A549 (cell line): ENCODE results near the gene SLC2A8. TPM values are rescaled to one million over a fixed set of nuclear protein-coding genes. Genes with fewer than 3 reads are reported as not detected.

ENCODE experiments used
- ATAC-seq, 2 experiments: fragments of 200-7000 bp in 1 of 2; fragments of >200 bp in 1 of 2; cut with Nextera tagmentation in 1 of 2; cut with Tn5 transposase in 1 of 2; 3 replicates each; pipeline versions ENCODE4 v1.8.0 to v1.9.1; 2018 to 2020; ENCODE audit warnings: mild to moderate bottlenecking in 1 of 2, moderate library complexity in 1 of 2
- CTCF ChIA-PET: fragments of 300-600 bp; sonication (Branson Sonifier 250); formaldehyde crosslinking; extraction: SDS; loops from one replicate; lab custom pipeline; 2021; ENCODE audit warnings: antibody characterized with exemption, inconsistent platforms; lab: Yijun Ruan, JAX
- POLR2A ChIA-PET: fragments of 350-600 bp; formaldehyde crosslinking; extraction: SDS; loops from one replicate; lab custom pipeline; 2021; ENCODE audit warnings: antibody characterized with exemption, inconsistent platforms; lab: Yijun Ruan, JAX
- DNase-seq, 2 experiments: peaks; one replicate each; pipeline versions ENCODE4 v3.0.0 to v3.0.0-alpha.2; 2011 to 2016; ENCODE audit warnings: low read depth in 1 of 2, low spot score in 1 of 2
- FAIRE-seq: peaks from 2 replicates; lab custom pipeline; 2011; peaks lifted over from hg19 to GRCh38; lab: Jason Lieb, UNC
- H3K27ac ChIP-seq, 2 experiments: fragments of >200 bp; sonication (Bioruptor Twin); formaldehyde crosslinking; 3 replicates each; pipeline ENCODE4 v1.5.1; 2016 to 2017
- H3K4me1 ChIP-seq: fragments of >200 bp; sonication (Bioruptor Twin); formaldehyde crosslinking; 3 replicates; pipeline ENCODE4 v1.6.1; 2016
- H3K4me2 ChIP-seq: fragments of >200 bp; sonication (Bioruptor Twin); formaldehyde crosslinking; 3 replicates; pipeline ENCODE4 v1.6.1; 2016
- H3K4me3 ChIP-seq: fragments of >200 bp; sonication (Bioruptor Twin); formaldehyde crosslinking; 3 replicates; pipeline ENCODE4 v1.5.1; 2016
- H3K9me3 ChIP-seq: fragments of >200 bp; sonication (Bioruptor Twin); formaldehyde crosslinking; 3 replicates; pipeline ENCODE4 v1.6.1; 2016
- ATOH8 ChIP-seq: fragments of 250-450 bp; sonication (Bioruptor Pico); IDR thresholded peaks from 2 replicates; pipeline ENCODE4 v1.5.0; 2020; ENCODE audit warnings: low read depth, mild to moderate bottlenecking, moderate library complexity
- CBX2 ChIP-seq: fragments of 200-600 bp; sonication (generic); IDR thresholded peaks from 2 replicates; pipeline ENCODE4 v1.6.1; 2016; ENCODE audit warnings: low read depth, mild to moderate bottlenecking, borderline replicate concordance
- CEBPB ChIP-seq, 2 experiments: fragments of >200 bp in 1 of 2; sonication (Bioruptor Twin) in 1 of 2; formaldehyde crosslinking in 1 of 2; IDR thresholded peaks; 2 replicates each; pipeline ENCODE4 v1.6.1; 2012 to 2016
- CHD2 ChIP-seq: fragments of 150-350 bp; IDR thresholded peaks from 2 replicates; pipeline ENCODE4 v1.6.1; 2014; ENCODE audit warnings: low read length; ENCODE audit not compliant: partially characterized antibody
- CHD4 ChIP-seq: fragments of 200-600 bp; sonication (generic); IDR thresholded peaks from 2 replicates; pipeline ENCODE4 v1.6.1; 2016; ENCODE audit warnings: antibody characterized with exemption, mild to moderate bottlenecking, borderline replicate concordance
- CTCF ChIP-seq: fragments of >200 bp; sonication (Bioruptor Twin); formaldehyde crosslinking; IDR thresholded peaks from 3 replicates; pipeline ENCODE4 v1.5.1; 2016
- E2F6 ChIP-seq: IDR thresholded peaks from 2 replicates; pipeline ENCODE4 v1.6.1; 2012; ENCODE audit warnings: low read depth, borderline replicate concordance
- ELK1 ChIP-seq: fragments of 150-350 bp; IDR thresholded peaks from 2 replicates; pipeline ENCODE4 v1.6.1; 2014; ENCODE audit warnings: low read depth, mild to moderate bottlenecking, low read length
- EP300 ChIP-seq, 2 experiments: fragments of >200 bp; sonication (Bioruptor Twin); formaldehyde crosslinking; IDR thresholded peaks; 2 replicates in 1 of 2; 3 replicates in 1 of 2; pipeline ENCODE4 v1.6.1; 2016 to 2017
- FOSB ChIP-seq: fragments of 250-450 bp; sonication (Bioruptor Pico); IDR thresholded peaks from 2 replicates; pipeline ENCODE4 v1.5.0; 2020; ENCODE audit warnings: mild to moderate bottlenecking, moderate library complexity
- GATA3 ChIP-seq: IDR thresholded peaks from 2 replicates; pipeline ENCODE4 v1.6.1; 2012; ENCODE audit warnings: borderline replicate concordance
- HDAC2 ChIP-seq: fragments of 200-600 bp; sonication (generic); IDR thresholded peaks from 2 replicates; pipeline ENCODE4 v1.6.1; 2016
- HES2 ChIP-seq: fragments of >200 bp; sonication (Bioruptor Twin); formaldehyde crosslinking; IDR thresholded peaks from 2 replicates; pipeline ENCODE4 v1.6.1; 2016
- HOXA7 ChIP-seq: fragments of 250-450 bp; sonication (Bioruptor Pico); IDR thresholded peaks from 2 replicates; pipeline ENCODE4 v1.5.0; 2020; ENCODE audit warnings: mild to moderate bottlenecking, moderate library complexity
- HOXB13 ChIP-seq: fragments of 250-450 bp; sonication (Bioruptor Pico); IDR thresholded peaks from 2 replicates; pipeline ENCODE4 v1.5.0; 2020; ENCODE audit warnings: low read depth, mild to moderate bottlenecking, moderate library complexity
- KDM1A ChIP-seq: fragments of 200-600 bp; sonication (generic); IDR thresholded peaks from 2 replicates; pipeline ENCODE4 v1.6.1; 2016; ENCODE audit warnings: low read depth, mild to moderate bottlenecking
- MAFK ChIP-seq: fragments of 450-650 bp; IDR thresholded peaks from 2 replicates; pipeline ENCODE4 v1.6.1; 2014; ENCODE audit not compliant: partially characterized antibody
- MAX ChIP-seq: IDR thresholded peaks from 2 replicates; pipeline ENCODE4 v1.6.1; 2012
- MYC ChIP-seq: IDR thresholded peaks from 2 replicates; pipeline ENCODE4 v1.6.1; 2012; ENCODE audit warnings: mild to moderate bottlenecking, inconsistent platforms, low read length, improper control_type of control experiment, borderline replicate concordance
- NPAS2 ChIP-seq: fragments of 250-450 bp; sonication (Bioruptor Pico); IDR thresholded peaks from 2 replicates; pipeline ENCODE4 v1.8.0; 2022; ENCODE audit warnings: mild to moderate bottlenecking, moderate library complexity, borderline replicate concordance
- POLR2A ChIP-seq: IDR thresholded peaks from 2 replicates; pipeline ENCODE4 v1.6.1; 2012; ENCODE audit warnings: mild to moderate bottlenecking, low read length
- RAD21 ChIP-seq, 2 experiments: fragments of >200 bp in 1 of 2; sonication (Bioruptor Twin) in 1 of 2; formaldehyde crosslinking in 1 of 2; IDR thresholded peaks in 1 of 2; conservative IDR thresholded peaks in 1 of 2; 2 replicates in 1 of 2; 3 replicates in 1 of 2; pipeline ENCODE4 v1.6.1; 2012 to 2018; ENCODE audit warnings: inconsistent platforms in 1 of 2
- RARB ChIP-seq: fragments of 250-450 bp; sonication (Bioruptor Pico); IDR thresholded peaks from 2 replicates; pipeline ENCODE4 v1.8.0; 2021; ENCODE audit warnings: mild to moderate bottlenecking, moderate library complexity
- REST ChIP-seq: fragments of 200-600 bp; sonication (generic); IDR thresholded peaks from 2 replicates; pipeline ENCODE4 v1.6.1; 2016; ENCODE audit warnings: antibody characterized with exemption, mild to moderate bottlenecking, moderate library complexity
- RNF2 ChIP-seq: fragments of 200-600 bp; sonication (generic); IDR thresholded peaks from 2 replicates; pipeline ENCODE4 v1.6.1; 2016; ENCODE audit warnings: low read depth, mild to moderate bottlenecking, antibody characterized with exemption, moderate library complexity, borderline replicate concordance
- ZC3H11A ChIP-seq: fragments of 450-650 bp; IDR thresholded peaks from 2 replicates; pipeline ENCODE4 v1.6.1; 2014; ENCODE audit warnings: antibody characterized with exemption, mild to moderate bottlenecking
- WGBS: methylation state at CpG from one replicate; pipeline ENCODE4 v1.1.6; 2017; ENCODE audit errors: missing lambda C conversion rate; 5-methylcytosine and 5-hydroxymethylcytosine counted together
- polyA plus RNA-seq, 4 experiments: library from polyadenylated mRNA; depleted of rRNA in 3 of 4; stranded (reverse); fragments of >200 nt; fragmentation: RNase III in 1 of 4; extraction: RNeasy Plus Mini Kit Qiagen cat#74134 plus additional on column Dnase treatment in 1 of 4; gene quantifications; 2 replicates in 3 of 4; 3 replicates in 1 of 4; pipeline ENCODE4 v1.2.3, GENCODE V29; 2011 to 2017

Gene SLC2A8
- polyA plus RNA-seq, 2 of the 4 experiments (the other 2 are of a cell fraction): 7.3 to 16.0 TPM

- DNase-seq (no peak), ATAC-seq (no peak), FAIRE-seq (no peak)
- H3K4me2 ChIP-seq: no peak overlapping the region
- CTCF ChIA-PET: no interaction called here
- H3K9me3 ChIP-seq: no peaks in the 10 kb centered on the region
- WGBS: no CpG with 5 or more reads among the region's 7 CpGs
- no peak overlapping the region for H3K4me3 ChIP-seq
- H3K27ac ChIP-seq: no peak overlapping the region
- H3K4me1 ChIP-seq: peaks cover 30% of the 10 kb centered on the region
- TF ChIP-seq HDAC2: no peak
- no peak for TF ChIP-seq GATA3
- TF ChIP-seq EP300 (IDR thresholded peaks at IDR 0.05): no peak
- TF ChIP-seq HES2: no peak
- no peak for TF ChIP-seq MYC
- TF ChIP-seq E2F6: no peak
- no peak for TF ChIP-seq HOXB13
- no peak for TF ChIP-seq ZC3H11A
- no peak for TF ChIP-seq RARB (CRISPR knock-in tag)
- TF ChIP-seq MAX: no peak
- TF ChIP-seq, all 56 proteins: peak for 0
- POLR2A ChIA-PET: no interaction called here
These were observed 24.1 kb downstream of the SLC2A8 start for GRCh38 chr9:127421057-127421456.

- no peak for TF ChIP-seq POLR2A
- no peak for TF ChIP-seq CHD2
- TF ChIP-seq REST: no peak
- TF ChIP-seq KDM1A: no peak
- TF ChIP-seq ATOH8: no peak
- no peak for TF ChIP-seq RNF2
- TF ChIP-seq MAX: no peak
- TF ChIP-seq CTCF: no peak
- no peak for TF ChIP-seq E2F6
- TF ChIP-seq CHD4: no peak
- no peak for TF ChIP-seq ELK1
- no peak for TF ChIP-seq HES2
- no peak for TF ChIP-seq FOSB (CRISPR knock-in tag)
- TF ChIP-seq NPAS2 (CRISPR knock-in tag): no peak
- no peak for TF ChIP-seq HOXA7 (CRISPR knock-in tag)
- no peak for TF ChIP-seq RAD21 (conservative IDR thresholded peaks at IDR 0.05 in 1 of 2, IDR thresholded peaks at IDR 0.05 in 1 of 2)
- TF ChIP-seq CEBPB (IDR thresholded peaks at IDR 0.05): no peak
- TF ChIP-seq MAFK: no peak
- TF ChIP-seq CBX2: no peak
- no peak for TF ChIP-seq EP300 (IDR thresholded peaks at IDR 0.05)
- Histone ChIP-seq H3K4me1 (peaks cover 27% of the 10 kb centered on the region), H3K4me3 (no peak overlapping the region), H3K4me2 (no peak overlapping the region), H3K27ac (no peak overlapping the region), H3K9me3 (no peaks in the 10 kb centered on the region)
- ATAC-seq (no peak), DNase-seq (no peak), FAIRE-seq (no peak)
- ChIA-PET POLR2A (no interaction called here), CTCF (no interaction called here)
- no CpG with 5 or more reads among the region's 10 CpGs for WGBS
These were observed 25.3 kb downstream of the SLC2A8 start for GRCh38 chr9:127422133-127422782.
